WTC11 (cell line): ENCODE measurements around the gene CDRT4. TPM values are rescaled to one million over a fixed set of nuclear protein-coding genes. Genes with fewer than 3 reads are reported as not detected.

ENCODE experiments used
- ATAC-seq: fragments of 200-7000 bp; cut with Tn5 transposase; 2 replicates; pipeline ENCODE4 v1.10.0; 2021; ENCODE audit warnings: mild to moderate bottlenecking, moderate library complexity
- CTCF ChIA-PET: fragments of 300-600 bp; sonication (Branson Sonifier 250); formaldehyde crosslinking; loops from one replicate; lab custom pipeline; 2021; ENCODE audit warnings: antibody characterized with exemption; lab: Charles Lee
- POLR2A ChIA-PET: fragments of 350-600 bp; sonication (Branson Sonifier 250); formaldehyde crosslinking; loops from one replicate; lab custom pipeline; 2021; ENCODE audit warnings: antibody characterized with exemption; lab: Charles Lee
- DNase-seq: peaks from one replicate; pipeline ENCODE4 v3.0.0; 2021; ENCODE audit warnings: low spot score
- H3K27ac Mint-ChIP-seq: 2 replicates; pipeline ENCODE4 v1.8.0; 2021; ENCODE audit warnings: mixed read lengths
- H3K27me3 Mint-ChIP-seq: 2 replicates; pipeline ENCODE4 v1.8.0; 2021; ENCODE audit warnings: low read depth, mild to moderate bottlenecking, moderate library complexity, mixed read lengths
- H3K36me3 Mint-ChIP-seq: 2 replicates; pipeline ENCODE4 v1.8.0; 2021; ENCODE audit warnings: mixed read lengths
- H3K4me1 Mint-ChIP-seq: 2 replicates; pipeline ENCODE4 v1.8.0; 2022; ENCODE audit warnings: mixed read lengths
- H3K4me3 Mint-ChIP-seq: 2 replicates; pipeline ENCODE4 v1.8.0; 2021; ENCODE audit warnings: mild to moderate bottlenecking, moderate library complexity, mixed read lengths
- H3K9me3 Mint-ChIP-seq: 2 replicates; pipeline ENCODE4 v1.8.0; 2021; ENCODE audit warnings: mixed read lengths
- AFF4 ChIP-seq: sonication (generic); formaldehyde crosslinking; IDR thresholded peaks from 2 replicates; pipeline ENCODE4 v1.8.1; 2023; ENCODE audit warnings: mild to moderate bottlenecking, missing genetic modification reagents, borderline replicate concordance
- ATF1 ChIP-seq: sonication (generic); formaldehyde crosslinking; IDR thresholded peaks from 2 replicates; pipeline ENCODE4 v1.8.1; 2023; ENCODE audit warnings: mild to moderate bottlenecking, moderate library complexity, missing genetic modification reagents
- CBFB ChIP-seq: sonication (generic); formaldehyde crosslinking; IDR thresholded peaks from 2 replicates; pipeline ENCODE4 v1.8.1; 2022; ENCODE audit warnings: mild to moderate bottlenecking, low read depth, missing genetic modification reagents
- CREM ChIP-seq: sonication (generic); formaldehyde crosslinking; IDR thresholded peaks from 2 replicates; pipeline ENCODE4 v1.8.1; 2022; ENCODE audit warnings: mild to moderate bottlenecking, missing genetic modification reagents, moderate library complexity
- FOXK1 ChIP-seq: sonication (generic); formaldehyde crosslinking; IDR thresholded peaks from 2 replicates; pipeline ENCODE4 v1.8.0; 2022; ENCODE audit warnings: mild to moderate bottlenecking, moderate library complexity, missing genetic modification reagents
- GABPB1 ChIP-seq: sonication (generic); formaldehyde crosslinking; IDR thresholded peaks from 2 replicates; pipeline ENCODE4 v1.8.1; 2023; ENCODE audit warnings: mild to moderate bottlenecking, missing genetic modification reagents
- GRHL2 ChIP-seq: fragments of 250-450 bp; sonication (Bioruptor Pico); IDR thresholded peaks from 2 replicates; pipeline ENCODE4 v1.8.0; 2022; ENCODE audit warnings: mild to moderate bottlenecking, moderate library complexity; ENCODE audit not compliant: insufficient replicate concordance, severe bottlenecking
- JUN ChIP-seq: sonication (generic); formaldehyde crosslinking; IDR thresholded peaks from 2 replicates; pipeline ENCODE4 v1.8.0; 2023; ENCODE audit warnings: mild to moderate bottlenecking, missing genetic modification reagents
- MXD4 ChIP-seq: fragments of 250-450 bp; sonication (Bioruptor Pico); IDR thresholded peaks from 2 replicates; pipeline ENCODE4 v1.8.0; 2021; ENCODE audit warnings: mild to moderate bottlenecking, moderate library complexity, borderline replicate concordance
- NFE2L1 ChIP-seq: sonication (generic); formaldehyde crosslinking; IDR thresholded peaks from 2 replicates; pipeline ENCODE4 v1.8.1; 2023; ENCODE audit warnings: missing genetic modification reagents
- NR1H2 ChIP-seq: sonication (generic); formaldehyde crosslinking; IDR thresholded peaks from 2 replicates; pipeline ENCODE4 v1.9.0; 2021; ENCODE audit warnings: mild to moderate bottlenecking, moderate library complexity, missing genetic modification reagents
- NR2C2 ChIP-seq: sonication (generic); formaldehyde crosslinking; IDR thresholded peaks from 2 replicates; pipeline ENCODE4 v1.8.0; 2022; ENCODE audit warnings: mild to moderate bottlenecking, missing genetic modification reagents
- TEAD1 ChIP-seq: sonication (generic); formaldehyde crosslinking; IDR thresholded peaks from 2 replicates; pipeline ENCODE4 v1.8.0; 2022; ENCODE audit warnings: mild to moderate bottlenecking, missing genetic modification reagents
- TEAD4 ChIP-seq: sonication (generic); formaldehyde crosslinking; IDR thresholded peaks from 2 replicates; pipeline ENCODE4 v1.8.0; 2022; ENCODE audit warnings: mild to moderate bottlenecking, missing genetic modification reagents
- USF2 ChIP-seq: sonication (generic); formaldehyde crosslinking; IDR thresholded peaks from 2 replicates; pipeline ENCODE4 v1.8.1; 2023; ENCODE audit warnings: mild to moderate bottlenecking, missing genetic modification reagents, moderate library complexity
- ZBTB21 ChIP-seq: sonication (generic); formaldehyde crosslinking; IDR thresholded peaks from 2 replicates; pipeline ENCODE4 v1.8.1; 2023; ENCODE audit warnings: mild to moderate bottlenecking, missing genetic modification reagents, borderline replicate concordance
- ZNF138 ChIP-seq: sonication (generic); formaldehyde crosslinking; conservative IDR thresholded peaks from 2 replicates; pipeline ENCODE4 v1.8.1; 2022; ENCODE audit warnings: mild to moderate bottlenecking, moderate library complexity, missing genetic modification reagents
- total RNA-seq: library from RNA; stranded (reverse); gene quantifications from 3 replicates; pipeline ENCODE4 v1.2.3, GENCODE V29; 2021
- TF ChIP-seq, protein P1 (sequence below): sonication (generic); formaldehyde crosslinking; IDR thresholded peaks from 2 replicates; pipeline ENCODE4 v1.8.0; 2023; ENCODE audit warnings: mild to moderate bottlenecking, missing genetic modification reagents
- TF ChIP-seq, protein P2 (sequence below): sonication (generic); formaldehyde crosslinking; IDR thresholded peaks from 2 replicates; pipeline ENCODE4 v1.8.1; 2023; ENCODE audit warnings: mild to moderate bottlenecking, moderate library complexity, missing genetic modification reagents
- TF ChIP-seq, protein P3 (sequence below): fragments of 250-450 bp; sonication (Bioruptor Pico); IDR thresholded peaks from 2 replicates; pipeline ENCODE4 v2.1.2; 2022; ENCODE audit warnings: mild to moderate bottlenecking, moderate library complexity

Gene CDRT4
- total RNA-seq, 1 experiment from 2014 or later = 4.9 TPM

DNA sequence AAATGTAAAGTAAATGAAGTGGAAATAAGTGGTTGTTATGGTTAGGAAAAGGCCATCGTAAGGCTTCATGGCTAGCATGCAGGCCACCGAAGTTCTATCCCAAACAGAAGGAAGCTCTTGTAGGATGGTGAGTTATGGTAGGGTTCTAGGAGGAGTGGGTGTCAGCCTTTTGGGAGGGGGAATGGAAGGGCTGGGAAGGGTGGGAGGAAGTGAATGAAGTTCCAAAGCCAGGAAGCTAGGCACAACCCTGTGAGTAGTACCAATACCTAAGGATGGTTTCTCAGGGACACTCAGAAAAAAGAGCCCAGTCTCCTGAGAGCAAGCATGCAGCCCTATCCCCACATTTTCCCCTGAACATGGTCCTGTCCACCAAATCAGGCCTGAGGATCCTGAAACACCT, 36.3 kb upstream of the CDRT4 start:
- no peak for DNase-seq
- H3K9me3 Mint-ChIP-seq = peaks cover 4% of the 10 kb centered on the region
- ATAC-seq = no peak
- no peak overlapping the region for H3K4me3 Mint-ChIP-seq
- peaks cover 20% of the 10 kb centered on the region for H3K4me1 Mint-ChIP-seq
- peaks cover 39% of the 10 kb centered on the region for H3K36me3 Mint-ChIP-seq
- CTCF ChIA-PET = interaction anchor here (0.9 to 3.2 kb wide), 21 partner anchors 10 to 273 kb away, joined by 4 to 148 read pairs (median 10); partner anchors contain the start of gene PMP22
- POLR2A ChIA-PET = interaction anchor here (1.1 to 1.7 kb wide), 2 partner anchors 46 to 259 kb away, joined by 5 read pairs; no protein-coding TSS in a partner anchor
- 0 out of 2 replicates have a peak overlapping the region, but pooled peaks have one; percentile 21 for H3K27ac Mint-ChIP-seq
- no peaks in the 10 kb centered on the region for H3K27me3 Mint-ChIP-seq
- TF ChIP-seq NFE2L1 (no peak), USF2 (CRISPR knock-in tag) (no peak), MXD4 (CRISPR knock-in tag) (no peak), GRHL2 (CRISPR knock-in tag) (no peak), ZBTB21 (no peak), CREM (CRISPR knock-in tag) (no peak), TEAD4 (no peak), NR2C2 (no peak), FOXK1 (CRISPR knock-in tag) (no peak), JUN (CRISPR knock-in tag) (no peak), ZNF138 (CRISPR knock-in tag) (no peak), NR1H2 (CRISPR knock-in tag) (no peak), AFF4 (no peak), CBFB (CRISPR knock-in tag) (no peak), TEAD1 (CRISPR knock-in tag) (no peak), ATF1 (CRISPR knock-in tag) (no peak), GABPB1 (CRISPR knock-in tag) (no peak)
- TF ChIP-seq, protein P1, sequence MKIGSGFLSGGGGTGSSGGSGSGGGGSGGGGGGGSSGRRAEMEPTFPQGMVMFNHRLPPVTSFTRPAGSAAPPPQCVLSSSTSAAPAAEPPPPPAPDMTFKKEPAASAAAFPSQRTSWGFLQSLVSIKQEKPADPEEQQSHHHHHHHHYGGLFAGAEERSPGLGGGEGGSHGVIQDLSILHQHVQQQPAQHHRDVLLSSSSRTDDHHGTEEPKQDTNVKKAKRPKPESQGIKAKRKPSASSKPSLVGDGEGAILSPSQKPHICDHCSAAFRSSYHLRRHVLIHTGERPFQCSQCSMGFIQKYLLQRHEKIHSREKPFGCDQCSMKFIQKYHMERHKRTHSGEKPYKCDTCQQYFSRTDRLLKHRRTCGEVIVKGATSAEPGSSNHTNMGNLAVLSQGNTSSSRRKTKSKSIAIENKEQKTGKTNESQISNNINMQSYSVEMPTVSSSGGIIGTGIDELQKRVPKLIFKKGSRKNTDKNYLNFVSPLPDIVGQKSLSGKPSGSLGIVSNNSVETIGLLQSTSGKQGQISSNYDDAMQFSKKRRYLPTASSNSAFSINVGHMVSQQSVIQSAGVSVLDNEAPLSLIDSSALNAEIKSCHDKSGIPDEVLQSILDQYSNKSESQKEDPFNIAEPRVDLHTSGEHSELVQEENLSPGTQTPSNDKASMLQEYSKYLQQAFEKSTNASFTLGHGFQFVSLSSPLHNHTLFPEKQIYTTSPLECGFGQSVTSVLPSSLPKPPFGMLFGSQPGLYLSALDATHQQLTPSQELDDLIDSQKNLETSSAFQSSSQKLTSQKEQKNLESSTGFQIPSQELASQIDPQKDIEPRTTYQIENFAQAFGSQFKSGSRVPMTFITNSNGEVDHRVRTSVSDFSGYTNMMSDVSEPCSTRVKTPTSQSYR (CRISPR knock-in tag) = no peak
- TF ChIP-seq, protein P2, sequence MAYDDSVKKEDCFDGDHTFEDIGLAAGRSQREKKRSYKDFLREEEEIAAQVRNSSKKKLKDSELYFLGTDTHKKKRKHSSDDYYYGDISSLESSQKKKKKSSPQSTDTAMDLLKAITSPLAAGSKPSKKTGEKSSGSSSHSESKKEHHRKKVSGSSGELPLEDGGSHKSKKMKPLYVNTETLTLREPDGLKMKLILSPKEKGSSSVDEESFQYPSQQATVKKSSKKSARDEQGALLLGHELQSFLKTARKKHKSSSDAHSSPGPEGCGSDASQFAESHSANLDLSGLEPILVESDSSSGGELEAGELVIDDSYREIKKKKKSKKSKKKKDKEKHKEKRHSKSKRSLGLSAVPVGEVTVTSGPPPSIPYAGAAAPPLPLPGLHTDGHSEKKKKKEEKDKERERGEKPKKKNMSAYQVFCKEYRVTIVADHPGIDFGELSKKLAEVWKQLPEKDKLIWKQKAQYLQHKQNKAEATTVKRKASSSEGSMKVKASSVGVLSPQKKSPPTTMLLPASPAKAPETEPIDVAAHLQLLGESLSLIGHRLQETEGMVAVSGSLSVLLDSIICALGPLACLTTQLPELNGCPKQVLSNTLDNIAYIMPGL = no peak
- TF ChIP-seq, protein P3, sequence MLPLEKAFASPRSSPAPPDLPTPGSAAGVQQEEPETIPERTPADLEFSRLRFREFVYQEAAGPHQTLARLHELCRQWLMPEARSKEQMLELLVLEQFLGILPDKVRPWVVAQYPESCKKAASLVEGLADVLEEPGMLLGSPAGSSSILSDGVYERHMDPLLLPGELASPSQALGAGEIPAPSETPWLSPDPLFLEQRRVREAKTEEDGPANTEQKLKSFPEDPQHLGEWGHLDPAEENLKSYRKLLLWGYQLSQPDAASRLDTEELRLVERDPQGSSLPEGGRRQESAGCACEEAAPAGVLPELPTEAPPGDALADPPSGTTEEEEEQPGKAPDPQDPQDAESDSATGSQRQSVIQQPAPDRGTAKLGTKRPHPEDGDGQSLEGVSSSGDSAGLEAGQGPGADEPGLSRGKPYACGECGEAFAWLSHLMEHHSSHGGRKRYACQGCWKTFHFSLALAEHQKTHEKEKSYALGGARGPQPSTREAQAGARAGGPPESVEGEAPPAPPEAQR (CRISPR knock-in tag) = no peak
